Urothelium cell line (cell line): ENCODE data around the gene CABLES1.
A peak's percentile ranks its signal among the peaks of the same experiment; 100 is the strongest.
"Not testable (repeated sequence)": the region's sequence is repeated elsewhere in the genome, so short reads cannot be mapped to it uniquely, and the experiment has no call there.

Experiments used
- DNase-seq: peaks from one replicate; pipeline ENCODE4 v3.0.0; 2011; ENCODE audit warnings: low spot score, mixed read lengths
- FAIRE-seq: peaks from 2 replicates; lab custom pipeline; 2011; peaks lifted over from hg19 to GRCh38; lab: Jason Lieb, UNC

CABLES1 gene

DNA sequence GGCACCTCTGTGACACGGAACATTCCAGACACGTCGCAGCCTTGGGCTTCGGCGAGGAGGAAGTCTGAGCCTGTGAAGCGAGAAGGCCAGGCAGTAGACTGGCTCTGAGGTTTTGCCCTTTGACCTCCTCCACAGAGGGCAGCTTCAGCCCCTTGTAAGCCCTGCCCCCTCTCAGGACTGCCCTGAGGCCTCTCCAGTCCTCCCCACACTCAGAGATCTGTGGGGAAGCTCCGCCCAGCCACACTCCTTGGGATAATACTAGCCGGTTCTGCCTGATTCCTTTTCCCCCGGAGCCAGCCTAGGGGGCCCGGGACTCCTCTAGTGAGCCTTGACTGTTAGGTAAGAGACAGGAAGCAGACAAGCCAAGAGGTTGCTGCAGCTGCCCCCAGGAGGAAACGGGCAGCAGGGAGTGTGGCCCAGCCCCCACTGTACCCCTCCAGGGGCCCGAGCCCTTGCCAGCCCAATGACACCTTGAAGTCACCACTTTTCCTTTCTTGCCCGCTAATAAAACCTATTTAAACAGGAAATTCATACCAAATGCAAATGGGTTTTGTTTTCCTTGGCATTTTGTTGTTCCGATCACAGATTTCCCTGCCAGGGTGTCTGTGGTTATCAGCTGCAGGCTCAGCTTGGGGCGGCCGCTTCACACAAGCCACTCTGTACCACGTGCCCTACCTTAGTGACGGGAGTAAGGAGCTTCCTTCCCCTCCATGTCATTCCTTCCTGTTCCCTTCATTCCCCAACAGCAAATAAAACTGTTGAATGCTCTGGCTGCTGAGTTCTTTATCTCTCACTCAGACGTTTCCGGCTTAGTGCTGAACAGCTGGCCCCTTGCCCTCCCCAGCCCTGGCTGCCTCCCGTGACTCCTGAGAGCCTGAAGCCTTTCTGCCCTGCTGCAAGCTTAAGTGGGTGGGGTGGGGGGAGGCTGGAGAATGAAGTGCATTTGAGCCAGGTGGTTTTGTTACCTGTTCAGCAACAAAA is 124.7 kb downstream of the CABLES1 start:
- FAIRE-seq (no peak), DNase-seq (peak; percentile 40)

DNA sequence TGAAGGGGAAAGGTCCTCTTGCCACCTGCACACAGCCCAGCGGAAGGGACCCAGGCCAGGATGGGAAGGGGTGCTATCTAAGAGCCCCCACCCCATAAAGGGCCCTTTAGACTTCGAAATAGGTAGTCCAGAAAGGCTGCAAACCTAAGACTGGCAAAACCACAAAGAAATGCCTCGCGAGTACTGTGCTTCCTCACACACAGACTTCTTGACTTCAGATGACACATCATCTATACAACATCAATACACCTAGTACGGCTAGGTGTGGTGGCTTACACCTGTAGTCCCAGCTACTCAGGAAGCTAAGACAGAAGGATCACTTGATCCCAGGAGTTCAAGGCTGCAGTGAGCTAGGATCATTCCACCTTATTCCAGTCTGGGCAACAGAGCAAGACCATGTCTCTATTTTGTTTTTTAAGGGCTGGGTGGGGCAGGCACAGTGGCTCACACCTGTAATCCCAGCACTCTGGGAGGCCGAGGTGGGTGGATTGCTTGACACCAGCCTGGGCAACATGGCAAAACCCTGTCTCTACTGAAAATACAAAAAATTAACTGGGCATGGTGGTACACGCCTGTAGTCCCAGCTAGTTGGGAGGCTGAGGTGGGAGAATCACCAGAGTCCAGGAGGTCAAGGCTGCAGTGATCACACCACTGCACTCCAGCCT is 125.8 kb downstream of the CABLES1 start:
- no peak for FAIRE-seq

DNA sequence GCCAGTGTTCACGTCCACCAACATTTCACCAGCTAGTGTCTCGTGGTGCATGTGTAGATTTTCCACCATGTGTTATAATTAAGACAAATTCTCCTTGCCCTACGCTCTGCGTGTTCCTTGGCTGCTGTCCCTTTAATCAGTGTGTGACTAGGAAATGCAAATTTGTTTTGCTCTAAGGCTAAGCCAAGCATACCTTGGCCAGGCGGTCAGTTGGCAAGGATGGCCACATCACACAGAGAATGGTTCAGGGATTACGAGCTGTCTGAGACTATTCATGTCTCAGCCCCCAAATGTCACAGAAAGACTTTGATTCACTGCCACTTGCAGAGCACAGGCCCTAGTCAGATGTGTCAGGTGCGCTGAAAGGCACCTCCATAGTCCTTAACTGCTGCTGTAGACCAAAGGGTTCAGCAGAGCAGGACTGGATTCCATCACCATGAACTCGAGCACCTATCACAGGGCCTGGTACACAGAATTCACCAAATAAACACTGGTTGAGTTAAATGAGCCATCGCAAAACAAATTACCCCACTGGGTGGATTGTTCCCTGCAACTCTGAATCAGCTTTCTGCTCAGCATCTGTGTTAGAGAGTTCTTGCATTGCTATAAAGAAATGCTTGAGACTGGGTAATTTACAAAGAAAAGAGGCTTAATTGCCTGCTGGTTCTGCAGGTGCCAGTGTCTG is 128.4 kb downstream of the CABLES1 start:
- FAIRE-seq, result no peak
- DNase-seq, result no peak

More for the DNA sequence above, 125.8 kb downstream of the CABLES1 start:
- DNase-seq, result no peak

DNA sequence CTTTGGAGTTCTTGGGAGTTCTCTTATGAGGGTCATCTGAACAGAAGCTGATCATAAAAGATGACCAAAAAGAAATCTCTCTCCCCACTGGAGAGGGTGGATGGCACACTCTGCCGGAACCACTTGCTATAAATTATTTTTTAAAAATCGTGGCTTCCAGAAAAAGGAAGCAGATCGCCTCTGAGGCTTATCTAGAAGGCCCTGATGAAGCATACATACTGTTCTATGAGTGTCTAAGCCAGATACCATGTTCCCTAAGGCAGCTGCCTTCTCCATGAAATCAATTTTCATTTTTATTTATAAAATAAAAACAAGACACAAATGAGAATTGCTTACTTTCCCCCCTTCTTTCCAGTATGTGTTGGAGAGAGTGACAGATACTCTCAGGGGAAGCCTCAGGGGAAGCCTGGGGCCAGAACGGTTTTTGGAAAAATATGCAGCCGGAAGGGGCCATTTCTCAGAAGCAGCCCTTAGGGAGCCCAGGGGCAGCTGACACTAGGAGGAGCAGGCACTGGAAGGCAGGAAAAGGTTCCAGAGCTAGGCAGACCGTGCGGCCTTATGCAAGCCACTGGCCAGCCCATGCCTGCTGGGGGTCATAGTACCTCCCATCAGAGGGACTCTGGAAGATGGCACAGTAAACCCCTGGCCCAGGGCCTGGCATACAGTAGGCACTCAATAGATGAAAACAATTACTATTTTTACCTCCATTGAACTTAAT is 130.6 kb downstream of the CABLES1 start:
- DNase-seq, result no peak
- no peak for FAIRE-seq

DNA sequence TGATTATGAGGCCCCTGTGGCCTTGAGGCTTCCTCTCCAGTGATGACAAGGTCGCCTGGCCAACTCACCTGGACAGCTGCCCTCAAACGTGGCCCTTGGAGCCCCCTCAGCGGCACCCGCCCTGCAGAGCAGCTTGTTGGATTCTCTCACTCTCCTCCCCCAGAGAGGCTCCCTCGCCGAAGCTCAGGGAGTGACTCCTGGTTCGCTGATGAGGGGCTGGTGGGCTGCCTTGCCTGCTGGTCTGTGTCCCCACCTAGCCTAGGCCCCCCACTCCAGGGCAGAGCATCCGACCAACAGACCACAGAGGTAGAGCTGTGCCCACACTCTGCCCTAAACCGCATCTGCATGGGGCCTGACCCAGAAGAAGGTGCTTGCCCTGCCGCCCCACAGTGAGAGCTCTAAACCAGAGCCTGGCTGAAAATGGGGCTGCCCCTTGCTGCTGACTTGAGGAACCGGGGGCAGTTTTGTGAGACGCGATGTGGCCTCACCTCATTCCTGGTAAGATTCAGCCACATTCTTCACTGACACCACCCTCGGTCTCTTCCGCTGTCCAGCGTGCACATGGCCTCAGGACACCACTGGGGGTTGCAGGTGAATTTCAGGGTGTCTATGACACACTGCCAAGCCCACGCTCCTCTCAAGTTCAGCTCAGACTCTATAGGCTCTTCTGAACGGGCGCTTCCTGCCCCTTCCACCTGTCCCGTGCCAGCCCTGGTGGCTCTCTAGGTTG is 131.6 kb downstream of the CABLES1 start:
- DNase-seq, result no peak
- no peak for FAIRE-seq

DNA sequence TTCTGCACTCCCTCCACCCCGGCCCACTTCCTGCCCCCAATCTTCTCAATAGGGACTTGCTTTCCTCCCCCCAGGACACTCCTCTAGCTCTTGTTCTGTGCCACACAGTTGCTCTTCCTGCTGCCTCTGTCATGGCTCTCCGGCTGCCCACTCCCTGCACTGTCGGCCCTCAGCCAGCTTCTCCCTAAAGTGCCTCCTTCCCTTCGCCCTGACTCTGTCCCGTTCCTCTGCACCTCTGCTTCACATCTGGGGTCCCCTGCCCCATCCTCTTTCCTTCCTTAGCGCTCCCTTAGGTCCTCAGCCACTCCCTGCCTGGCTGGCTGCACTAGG is 132.1 kb downstream of the CABLES1 start:
- no peak for FAIRE-seq
- no peak for DNase-seq

DNA sequence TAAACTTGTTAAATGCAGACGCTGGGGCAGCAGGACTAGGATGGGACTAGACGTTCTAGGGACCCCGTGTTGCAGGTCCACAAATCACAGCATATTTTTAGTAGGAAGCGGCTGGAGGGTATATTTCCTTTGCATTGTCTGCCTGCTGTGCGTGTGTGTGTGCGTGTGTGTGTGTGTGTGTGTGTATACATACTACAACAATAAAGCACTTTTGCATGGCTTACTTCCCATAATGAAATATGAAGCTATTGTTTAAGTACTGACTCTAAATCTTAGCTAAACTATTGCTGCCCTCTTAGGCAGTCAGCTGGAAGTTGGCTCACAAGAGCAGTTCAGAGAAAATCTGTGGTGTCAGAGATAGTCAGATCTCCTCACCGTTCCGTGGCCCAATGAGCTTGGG is 133.4 kb downstream of the CABLES1 start:
- FAIRE-seq (no peak), DNase-seq (no peak)

DNA sequence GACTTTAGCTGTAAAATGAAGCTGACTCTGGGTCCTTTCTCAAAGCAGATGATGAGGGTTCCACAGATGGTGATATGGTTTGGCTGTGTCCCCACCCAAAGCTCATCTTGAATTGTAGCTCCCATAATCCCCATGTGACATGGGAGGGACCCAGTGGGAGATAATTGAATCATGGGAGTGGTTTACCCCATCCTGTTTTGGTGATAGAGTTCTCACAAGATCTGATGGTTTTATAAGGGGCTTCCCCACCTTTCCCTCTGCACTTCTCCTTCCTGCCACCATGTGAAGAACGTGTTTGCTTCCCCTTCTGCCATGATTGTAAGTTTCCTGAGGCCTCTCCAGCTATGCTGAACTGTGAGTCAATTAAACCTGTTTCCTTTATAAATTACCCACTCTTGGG is 133.8 kb downstream of the CABLES1 start:
- FAIRE-seq, DNase-seq: not testable (repeated sequence)

DNA sequence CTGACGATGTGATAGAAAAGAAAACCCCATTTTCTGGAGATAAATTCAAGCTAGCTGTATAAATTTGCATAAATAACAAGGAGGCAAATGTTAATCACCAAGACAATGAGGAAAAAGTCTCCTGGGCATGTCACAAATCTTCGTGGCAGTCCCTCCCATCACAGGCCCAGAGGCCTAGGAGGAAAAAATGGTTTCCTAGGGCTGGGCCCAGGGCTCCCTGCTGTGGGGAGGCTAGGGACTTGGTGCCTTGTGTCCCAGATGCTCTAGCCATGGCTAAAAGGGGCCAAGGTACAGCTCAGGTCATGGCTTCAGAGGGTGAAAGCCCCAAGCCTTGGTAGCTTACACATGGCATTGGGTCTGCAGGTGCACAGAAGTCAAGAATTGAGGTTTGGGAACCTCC is 134.6 kb downstream of the CABLES1 start:
- no peak for DNase-seq
- FAIRE-seq, result no peak

DNA sequence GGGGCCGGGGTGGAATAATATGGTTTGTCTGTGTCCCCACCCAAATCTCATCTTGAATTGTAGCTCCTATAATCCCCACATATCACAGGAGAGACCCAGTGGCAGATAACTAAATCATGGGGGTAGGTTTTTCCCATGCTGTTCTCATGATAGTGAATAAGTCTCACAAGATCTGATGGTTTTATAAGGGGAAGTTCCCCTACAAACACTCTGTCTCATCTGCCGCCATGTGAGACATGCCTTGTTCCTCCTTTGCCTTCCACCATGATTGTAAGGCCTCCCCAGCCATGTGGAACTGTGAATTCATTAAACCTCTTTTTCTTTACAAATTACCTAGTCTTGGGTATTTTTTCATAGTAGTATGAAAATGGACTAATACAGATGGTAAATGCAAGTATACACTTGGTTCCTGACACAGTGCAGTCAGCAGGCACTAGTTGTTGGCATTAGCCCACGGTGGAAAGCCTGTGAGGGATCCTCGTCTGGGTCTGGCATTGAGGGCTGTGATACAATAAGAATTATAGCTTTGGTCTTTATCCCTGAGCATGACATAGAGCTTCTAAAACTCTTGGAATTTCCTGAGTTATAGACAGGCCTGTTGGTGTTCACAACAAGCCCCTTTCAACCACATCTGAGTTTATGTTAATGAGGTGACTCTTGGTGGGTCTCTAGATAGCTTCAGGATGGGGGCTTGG is 135.8 kb downstream of the CABLES1 start:
- FAIRE-seq, result no peak
- DNase-seq, result no peak

DNA sequence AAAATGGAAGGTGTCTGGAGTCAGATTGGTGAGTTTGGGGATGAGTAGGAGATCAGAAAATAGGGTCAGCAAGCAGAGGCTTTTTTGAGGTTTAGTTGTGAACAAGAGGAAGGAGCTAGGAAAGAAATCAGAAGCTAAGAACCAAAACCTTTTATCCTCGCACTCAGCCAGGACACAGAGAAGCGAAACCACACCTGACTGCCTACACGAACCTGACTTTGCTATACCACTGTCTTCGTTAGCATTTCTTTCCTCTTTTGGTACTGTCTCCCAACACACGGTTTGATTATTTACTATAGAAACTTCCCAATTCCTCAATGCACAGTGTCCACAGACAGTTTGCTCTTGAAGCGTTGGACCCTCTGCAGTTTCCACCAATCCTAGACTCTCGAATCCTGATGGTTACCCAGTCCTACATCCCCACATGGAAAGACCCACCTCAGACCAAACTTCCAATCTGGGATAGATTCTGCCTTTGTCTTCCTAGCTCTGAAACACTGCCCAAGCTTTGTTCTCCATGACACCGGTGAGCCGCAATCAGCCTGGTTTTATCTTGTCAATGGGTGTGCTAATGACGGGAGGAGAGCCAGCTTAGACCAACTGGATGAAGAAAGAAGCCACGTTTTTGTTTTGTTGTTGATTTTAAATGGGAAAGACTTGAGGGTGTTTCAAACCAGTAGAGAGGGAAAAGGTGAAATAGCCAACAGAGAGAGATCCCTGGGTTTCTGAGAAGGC is 137.4 kb downstream of the CABLES1 start:
- DNase-seq (no peak), FAIRE-seq (no peak)

DNA sequence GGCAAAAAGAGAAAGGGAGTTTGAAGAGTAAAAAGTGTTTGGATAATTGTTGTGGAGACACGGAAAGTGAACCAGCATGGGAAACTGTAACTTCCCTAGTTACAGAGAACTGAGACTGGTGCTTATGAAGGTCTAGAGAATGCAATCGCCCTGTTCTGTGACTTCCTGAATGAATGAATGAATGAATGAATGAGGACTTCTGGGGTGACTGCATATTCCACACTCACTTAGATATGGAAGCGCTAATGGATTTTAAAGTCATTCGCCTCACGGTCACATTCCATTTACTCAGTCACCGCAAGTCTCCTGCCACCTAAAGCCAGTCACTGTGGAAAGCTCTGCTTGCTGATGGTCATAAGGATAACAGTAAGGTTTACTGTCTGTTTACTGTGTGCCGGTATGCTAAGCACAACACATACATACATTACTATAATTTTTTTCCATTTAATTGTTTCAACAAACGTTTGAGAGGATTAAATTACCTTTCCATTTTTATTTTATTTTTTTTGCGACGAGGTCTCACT is 138.2 kb downstream of the CABLES1 start:
- FAIRE-seq (no peak), DNase-seq (no peak)

DNA sequence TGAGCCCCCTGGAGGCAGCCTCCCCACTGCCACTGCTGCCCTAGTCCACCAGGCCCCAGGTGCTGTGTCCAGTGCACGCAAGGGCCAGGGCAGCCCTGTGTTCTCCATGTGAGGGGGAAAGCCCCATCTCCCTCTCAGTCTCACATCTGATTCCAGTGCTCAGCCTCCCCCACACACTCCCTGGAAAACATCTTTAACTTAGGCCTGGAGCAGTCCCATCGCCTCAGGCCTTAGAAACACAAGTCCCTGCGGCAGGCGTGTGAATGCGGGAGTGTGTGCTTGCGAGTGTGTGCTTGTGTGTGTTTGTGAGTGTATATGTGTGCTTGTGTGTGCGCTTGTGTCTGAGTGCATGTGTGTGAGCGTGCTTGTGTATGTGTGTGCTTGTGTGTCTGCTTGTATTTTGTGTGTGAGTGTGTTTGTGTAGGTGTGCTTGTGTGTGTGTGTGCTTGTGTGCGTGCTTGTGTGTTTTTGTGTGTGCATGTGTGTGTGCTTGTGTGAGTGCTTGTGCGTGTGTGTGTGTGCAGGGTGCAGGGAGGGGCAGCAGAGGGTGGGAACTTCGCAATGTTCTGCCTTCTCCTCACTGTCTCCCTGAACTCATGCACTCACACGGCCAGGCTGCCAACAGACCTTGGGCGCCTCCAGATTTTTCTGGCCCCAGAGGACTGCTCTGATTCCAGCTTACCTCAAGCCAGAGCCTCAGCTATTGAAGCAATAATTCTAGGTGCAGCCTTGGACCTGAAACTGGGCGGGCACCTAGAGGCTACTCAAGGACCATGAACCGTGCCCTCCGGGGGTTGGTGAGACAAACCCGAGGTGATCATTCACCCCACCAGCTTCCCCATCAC is 139.6 kb downstream of the CABLES1 start:
- no peak for FAIRE-seq
- DNase-seq, result no peak

DNA sequence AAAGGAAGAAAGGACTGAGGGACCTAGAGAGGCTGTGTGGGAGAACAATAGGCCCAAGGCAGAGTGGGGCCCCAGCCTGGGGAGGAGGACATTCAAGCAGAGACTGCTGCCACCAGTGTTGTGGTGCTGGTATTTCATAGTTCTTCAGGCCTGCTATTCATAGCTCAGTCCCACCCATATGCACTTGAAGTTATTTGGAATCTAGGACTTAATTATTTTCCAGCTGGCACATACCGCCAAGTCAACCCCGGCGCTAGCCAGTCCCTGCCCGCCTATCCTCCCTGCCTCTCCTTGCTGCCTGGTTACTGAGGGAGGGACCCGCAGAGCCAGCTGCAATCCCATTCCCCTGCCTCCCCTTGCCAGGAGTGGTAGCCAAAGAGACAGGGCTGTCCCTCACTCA is 141.2 kb downstream of the CABLES1 start:
- FAIRE-seq (no peak), DNase-seq (no peak)

DNA sequence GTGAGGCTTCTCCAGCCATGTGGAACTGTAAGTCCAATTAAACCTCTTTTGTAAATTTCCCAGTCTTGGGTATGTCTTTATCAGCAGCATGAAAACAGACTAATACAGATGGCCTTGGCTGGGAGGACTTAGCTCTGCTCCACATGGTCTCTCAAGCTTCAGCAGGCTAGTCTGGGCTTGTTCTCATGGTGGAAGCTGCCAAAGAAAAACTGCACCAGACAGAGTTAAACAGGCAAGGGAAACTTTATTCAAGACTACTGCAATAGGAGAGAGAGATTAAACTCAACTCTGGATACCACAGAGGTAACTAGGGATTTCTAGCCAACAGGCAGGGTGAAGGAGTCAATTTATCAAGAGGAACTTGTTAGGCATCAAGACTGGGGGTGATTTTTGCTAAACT is 142.1 kb downstream of the CABLES1 start:
- FAIRE-seq (no peak), DNase-seq (no peak)

DNA sequence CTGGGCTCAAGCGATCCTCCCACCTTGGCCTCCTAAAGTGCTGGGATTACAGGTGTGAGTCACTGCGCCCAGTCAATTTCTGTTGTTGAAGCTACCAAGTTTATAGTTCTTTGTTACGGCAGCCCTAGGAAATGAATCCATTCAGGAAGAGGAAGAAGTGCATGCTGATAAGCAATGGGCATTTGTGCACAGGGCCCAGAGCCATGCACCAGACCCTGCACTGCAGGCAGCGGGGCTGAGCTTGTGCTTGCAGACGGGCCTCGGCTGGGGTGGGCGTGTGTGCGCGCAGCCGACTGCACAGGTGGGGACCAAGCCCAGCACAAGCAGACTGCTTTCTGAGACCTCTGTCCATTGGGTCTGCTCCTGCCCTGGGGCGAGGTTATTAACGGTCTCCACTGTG is 144.6 kb downstream of the CABLES1 start:
- FAIRE-seq (no peak), DNase-seq (no peak)

DNA sequence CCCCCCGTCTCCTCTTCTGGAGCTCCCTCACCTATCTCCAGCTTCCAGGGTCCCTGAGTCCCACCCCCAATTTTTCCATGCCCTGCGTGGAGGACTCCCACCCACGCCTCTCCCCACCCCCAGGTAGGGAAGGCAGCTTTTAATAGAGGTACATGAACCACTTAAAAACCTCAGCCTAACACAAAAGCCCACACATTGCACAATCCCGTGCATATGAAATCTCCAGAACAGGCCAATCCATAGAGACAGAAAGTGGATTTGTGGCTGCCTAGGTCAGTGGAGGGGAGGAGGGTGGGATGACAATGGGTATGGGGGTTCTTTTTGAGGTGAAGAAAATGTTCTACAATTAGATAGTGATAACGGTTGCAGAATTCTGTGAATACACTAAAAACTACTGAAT is 145.6 kb downstream of the CABLES1 start:
- FAIRE-seq (no peak), DNase-seq (no peak)
